ENCODE results near the gene CAMK2A.

The CAMK2A gene

GRCh38 chr5:150176745-150177477 lies 112.7 kb downstream of the CAMK2A start:
- TF ChIP-seq CTCF (IDR thresholded peaks at IDR 0.05; ENCODE audit: low read length, missing control alignments): no peak
- no peak for DNase-seq (ENCODE audit: low read depth)

DNA sequence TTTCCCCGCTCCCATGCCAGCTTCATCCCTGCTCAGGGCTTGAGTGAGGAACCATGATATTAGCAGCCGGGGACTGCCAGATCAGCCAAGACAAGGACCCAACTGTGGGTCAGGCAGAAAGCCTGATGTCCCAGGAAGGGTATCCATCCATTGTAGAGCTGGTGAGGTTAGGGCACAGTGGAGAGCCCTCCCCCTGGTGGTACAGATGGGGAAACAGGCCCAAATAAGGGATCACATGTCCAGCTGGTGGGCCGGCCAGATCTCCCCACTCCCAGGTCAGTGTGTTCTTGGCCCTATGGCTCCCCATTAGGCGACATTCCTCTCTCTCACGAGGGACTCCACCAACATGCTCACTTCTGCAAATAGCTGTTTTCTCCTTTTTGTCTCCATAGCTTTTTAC lies 114.0 kb downstream of the CAMK2A start:
- DNase-seq (ENCODE audit: low read depth): peak; percentile 62
- H3K4me3 ChIP-seq (replicated peaks; ENCODE audit: low read depth, low read length): no peak overlapping the region
- TF ChIP-seq CTCF (IDR thresholded peaks at IDR 0.05; ENCODE audit: low read length, missing control alignments): peak; percentile 71

More at GRCh38 chr5:150176745-150177477, 112.7 kb downstream of the CAMK2A start:
- no peak overlapping the region for H3K4me3 ChIP-seq (replicated peaks; ENCODE audit: low read depth, low read length)

GRCh38 chr5:150175076-150175475 lies 114.5 kb downstream of the CAMK2A start:
- TF ChIP-seq CTCF (IDR thresholded peaks at IDR 0.05; ENCODE audit: low read length, missing control alignments): no peak
- H3K4me3 ChIP-seq (replicated peaks; ENCODE audit: low read depth, low read length): no peak overlapping the region
- DNase-seq (ENCODE audit: low read depth): no peak

DNA sequence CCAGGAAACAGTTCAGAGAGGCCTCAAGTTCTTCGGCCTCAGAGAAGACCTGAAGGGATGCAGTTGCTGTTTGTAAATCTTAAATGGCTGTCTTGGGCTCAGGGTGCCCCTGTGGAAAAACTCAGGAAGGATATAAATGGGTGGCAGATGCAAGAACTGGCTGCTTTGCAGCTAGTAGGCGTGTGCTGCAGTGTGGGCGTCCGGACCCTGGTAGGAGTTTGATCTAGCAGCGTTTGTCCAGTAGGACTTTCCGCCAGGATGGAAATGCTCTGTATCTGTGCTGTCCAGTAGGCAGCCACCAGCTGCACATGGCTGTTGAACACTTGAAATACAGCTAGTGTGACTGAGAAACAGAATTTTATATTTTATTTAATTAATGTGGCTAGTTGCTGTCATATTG lies 115.3 kb downstream of the CAMK2A start:
- H3K4me3 ChIP-seq (replicated peaks; ENCODE audit: low read depth, low read length): no peak overlapping the region
- DNase-seq (ENCODE audit: low read depth): no peak
- no peak for TF ChIP-seq CTCF (IDR thresholded peaks at IDR 0.05; ENCODE audit: low read length, missing control alignments)

- DNase-seq (ENCODE audit: low read depth): no peak
- no peak for TF ChIP-seq CTCF (IDR thresholded peaks at IDR 0.05; ENCODE audit: low read length, missing control alignments)
- no peak overlapping the region for H3K4me3 ChIP-seq (replicated peaks; ENCODE audit: low read depth, low read length)
Observed at GRCh38 chr5:150173161-150173560, 116.4 kb downstream of the CAMK2A start.

DNA sequence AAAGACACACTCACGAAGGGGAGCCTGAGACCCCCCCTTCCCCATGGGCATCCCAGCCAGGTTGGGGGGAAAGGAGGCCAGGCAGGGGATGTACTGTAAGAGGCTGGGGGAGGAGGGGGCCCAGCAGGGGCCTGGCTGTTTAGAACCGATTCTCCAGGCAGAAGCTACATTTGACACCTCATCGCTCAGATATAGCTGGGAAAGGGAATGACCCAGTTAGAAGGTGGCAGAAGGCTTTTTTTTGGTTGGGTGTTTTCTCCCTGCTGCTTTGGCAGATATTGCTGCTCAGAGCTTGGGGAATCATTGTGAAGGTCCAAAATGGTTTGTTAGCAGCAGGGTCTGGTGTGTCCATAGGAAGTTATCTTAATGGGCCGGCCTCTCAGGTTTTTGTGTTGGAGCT lies 117.0 kb downstream of the CAMK2A start:
- DNase-seq (ENCODE audit: low read depth): no peak
- no peak for TF ChIP-seq CTCF (IDR thresholded peaks at IDR 0.05; ENCODE audit: low read length, missing control alignments)
- H3K4me3 ChIP-seq (replicated peaks; ENCODE audit: low read depth, low read length): no peak overlapping the region

DNA sequence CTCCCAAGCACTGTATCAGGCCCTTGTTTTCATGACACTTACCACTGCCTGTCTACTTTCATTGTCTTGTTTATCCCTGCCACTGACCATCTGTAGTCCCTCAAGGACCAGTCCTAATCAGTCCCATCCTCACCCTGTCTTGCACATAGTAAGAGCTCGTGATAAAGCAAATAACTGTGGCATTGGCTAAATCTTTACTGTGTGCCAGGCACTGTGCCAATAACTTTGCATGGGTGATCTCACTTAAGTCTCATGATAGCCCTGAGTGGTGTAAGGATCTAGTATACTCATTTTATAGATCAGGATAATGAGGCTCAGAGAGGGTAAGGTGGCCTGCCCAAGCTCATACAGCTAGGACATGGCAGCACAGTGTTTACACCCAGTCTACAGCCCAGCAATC lies 117.4 kb downstream of the CAMK2A start:
- DNase-seq (ENCODE audit: low read depth): peak; percentile 65
- TF ChIP-seq CTCF (IDR thresholded peaks at IDR 0.05; ENCODE audit: low read length, missing control alignments): no peak
- H3K4me3 ChIP-seq (replicated peaks; ENCODE audit: low read depth, low read length): no peak overlapping the region
